ENCODE results near the gene TUNAR. TPM values are rescaled to one million over a fixed set of nuclear protein-coding genes. Genes with fewer than 3 reads are reported as not detected.

Gene TUNAR
- total and polyA plus RNA-seq, 8 donors, result 0.10 to 1.7 (median 0.36) TPM; not detected in 4

GRCh38 chr14:95849761-95850160, 26.9 kb upstream of the TUNAR start:
- no peaks in the 10 kb centered on the region for H3K36me3 ChIP-seq
- intact Hi-C loops (cut with DNase I; ENCODE audit: low total_unique reads), result no loop called here
- WGBS, 5 donors, result 50 to 63% (median 57%) methylated on average over 3 of the region's 3 CpGs

GRCh38 chr14:95850429-95850828, 26.2 kb upstream of the TUNAR start:
- TF ChIP-seq CTCF (IDR thresholded peaks at IDR 0.05), result no peak
- no peak for TF ChIP-seq EP300 (IDR thresholded peaks at IDR 0.05)
- no peak for TF ChIP-seq POLR2AphosphoS5 (IDR thresholded peaks at IDR 0.05)
- no peak for TF ChIP-seq POLR2A (IDR thresholded peaks at IDR 0.05)
- peaks cover 0 to 14% (median 0%) of the 10 kb centered on the region in 3 donors for H3K27me3 ChIP-seq
- intact Hi-C loops (cut with DNase I; ENCODE audit: low total_unique reads), result no loop called here
- H3K27ac ChIP-seq, result no peak overlapping the region
- H3K9me3 ChIP-seq, result no peaks in the 10 kb centered on the region
- no peak for DNase-seq
- 72 to 78% (median 76%) methylated on average over 4 of the region's 4 CpGs for WGBS, 5 donors
- H3K4me1 ChIP-seq, result no peaks in the 10 kb centered on the region
- H3K36me3 ChIP-seq, result no peaks in the 10 kb centered on the region
- H3K4me3 ChIP-seq, result no peak overlapping the region

More at GRCh38 chr14:95849761-95850160, 26.9 kb upstream of the TUNAR start:
- TF ChIP-seq EP300 (IDR thresholded peaks at IDR 0.05) (no peak), POLR2A (IDR thresholded peaks at IDR 0.05) (no peak), POLR2AphosphoS5 (IDR thresholded peaks at IDR 0.05) (no peak), CTCF (IDR thresholded peaks at IDR 0.05) (no peak)
- no peak for DNase-seq
- no peak overlapping the region for H3K27ac ChIP-seq
- no peak overlapping the region for H3K4me3 ChIP-seq
- no peaks in the 10 kb centered on the region for H3K4me1 ChIP-seq
- H3K9me3 ChIP-seq, result no peaks in the 10 kb centered on the region
- H3K27me3 ChIP-seq, result peaks cover 0 to 14% (median 0%) of the 10 kb centered on the region in 3 donors

- H3K27me3 ChIP-seq, result peaks cover 0 to 7% (median 0%) of the 10 kb centered on the region in 3 donors
- no peak overlapping the region for H3K27ac ChIP-seq
- 74 to 83% (median 80%) methylated on average over 4 of the region's 4 CpGs for WGBS, 5 donors
- DNase-seq, result no peak
- no peaks in the 10 kb centered on the region for H3K36me3 ChIP-seq
- intact Hi-C loops (cut with DNase I; ENCODE audit: low total_unique reads), result no loop called here
- no peak for TF ChIP-seq POLR2AphosphoS5 (IDR thresholded peaks at IDR 0.05)
- TF ChIP-seq EP300 (IDR thresholded peaks at IDR 0.05), result no peak
- no peak for TF ChIP-seq POLR2A (IDR thresholded peaks at IDR 0.05)
- no peak for TF ChIP-seq CTCF (IDR thresholded peaks at IDR 0.05)
- no peaks in the 10 kb centered on the region for H3K9me3 ChIP-seq
- H3K4me1 ChIP-seq, result peaks cover 0 to 6% (median 0%) of the 10 kb centered on the region in 4 donors
- no peak overlapping the region for H3K4me3 ChIP-seq
Measured at GRCh38 chr14:95855606-95856005, 21.0 kb upstream of the TUNAR start.

- DNase-seq, result no peak
- TF ChIP-seq POLR2AphosphoS5 (IDR thresholded peaks at IDR 0.05), result no peak
- no peak for TF ChIP-seq CTCF (IDR thresholded peaks at IDR 0.05)
- no peak for TF ChIP-seq POLR2A (IDR thresholded peaks at IDR 0.05)
- TF ChIP-seq EP300 (IDR thresholded peaks at IDR 0.05), result no peak
- no peaks in the 10 kb centered on the region for H3K9me3 ChIP-seq
- H3K27ac ChIP-seq, result no peak overlapping the region
- H3K4me3 ChIP-seq, result no peak overlapping the region
- no peaks in the 10 kb centered on the region for H3K27me3 ChIP-seq
- H3K36me3 ChIP-seq, result no peaks in the 10 kb centered on the region
- H3K4me1 ChIP-seq, result peaks cover 0 to 6% (median 0%) of the 10 kb centered on the region in 4 donors
- intact Hi-C loops (cut with DNase I; ENCODE audit: low total_unique reads), result no loop called here
- 60 to 87% (median 81%) methylated on average over 2 of the region's 2 CpGs for whole genome bisulfite sequencing, 5 donors
Measured at GRCh38 chr14:95857275-95857674, 19.4 kb upstream of the TUNAR start.
